Measurements from ENCODE around the gene METTL13.

METTL13 gene, protein sequence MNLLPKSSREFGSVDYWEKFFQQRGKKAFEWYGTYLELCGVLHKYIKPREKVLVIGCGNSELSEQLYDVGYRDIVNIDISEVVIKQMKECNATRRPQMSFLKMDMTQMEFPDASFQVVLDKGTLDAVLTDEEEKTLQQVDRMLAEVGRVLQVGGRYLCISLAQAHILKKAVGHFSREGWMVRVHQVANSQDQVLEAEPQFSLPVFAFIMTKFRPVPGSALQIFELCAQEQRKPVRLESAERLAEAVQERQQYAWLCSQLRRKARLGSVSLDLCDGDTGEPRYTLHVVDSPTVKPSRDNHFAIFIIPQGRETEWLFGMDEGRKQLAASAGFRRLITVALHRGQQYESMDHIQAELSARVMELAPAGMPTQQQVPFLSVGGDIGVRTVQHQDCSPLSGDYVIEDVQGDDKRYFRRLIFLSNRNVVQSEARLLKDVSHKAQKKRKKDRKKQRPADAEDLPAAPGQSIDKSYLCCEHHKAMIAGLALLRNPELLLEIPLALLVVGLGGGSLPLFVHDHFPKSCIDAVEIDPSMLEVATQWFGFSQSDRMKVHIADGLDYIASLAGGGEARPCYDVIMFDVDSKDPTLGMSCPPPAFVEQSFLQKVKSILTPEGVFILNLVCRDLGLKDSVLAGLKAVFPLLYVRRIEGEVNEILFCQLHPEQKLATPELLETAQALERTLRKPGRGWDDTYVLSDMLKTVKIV

DNA sequence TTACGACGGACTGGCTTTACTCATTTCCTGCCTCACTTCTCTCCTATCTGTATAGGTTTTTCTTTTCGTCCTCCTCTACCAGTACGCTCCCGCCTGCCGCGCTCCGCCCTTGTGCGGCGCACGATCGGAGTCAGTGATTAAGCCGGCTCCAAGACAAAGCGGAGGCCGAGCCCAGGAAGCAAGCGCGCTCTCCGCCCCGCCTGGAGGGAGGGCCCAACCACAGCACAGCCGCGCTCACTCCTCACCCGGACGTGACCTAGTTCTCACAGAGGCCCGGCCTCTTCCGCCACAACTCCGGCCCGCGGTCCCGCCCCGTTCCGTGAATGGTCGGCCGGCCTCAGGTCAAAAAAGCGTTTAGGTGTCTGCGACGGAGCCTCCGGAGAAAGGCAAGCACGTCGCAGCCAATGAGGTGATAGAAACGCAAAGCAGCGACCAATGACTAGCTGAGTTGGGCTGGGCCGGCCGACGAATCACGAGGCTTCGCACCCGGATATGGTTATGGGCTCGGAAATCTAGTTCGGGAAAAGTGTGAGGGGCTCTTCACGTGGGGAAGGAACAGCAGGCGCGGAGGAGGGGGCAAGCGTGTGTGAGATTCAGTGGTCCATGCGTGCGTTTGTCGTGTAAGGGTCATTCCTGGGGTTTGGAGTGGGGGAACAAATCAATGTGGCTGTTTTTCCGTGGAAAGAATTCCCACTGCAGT lies at the start of gene METTL13:
Gene METTL13, plus strand, starts transcription at position 485 of the 700 bp plus-strand sequence. CDS start 308 bp downstream, outside the sequence.
- peak within 1 kb of the TSS; percentile 97 for H3K27ac Mint-ChIP-seq
- DNase-seq = peak; percentile 99
- peak; percentile 98 for ATAC-seq (replicated peaks)
- H3K4me1 Mint-ChIP-seq = peaks cover 26 to 35% of the 10 kb centered on the region in 2 donors
- peak within 1 kb of the TSS; percentile 91 to 95 for H3K4me3 Mint-ChIP-seq
- peaks cover 28 to 34% of the 10 kb centered on the region in 2 donors for H3K36me3 Mint-ChIP-seq
- H3K9me3 Mint-ChIP-seq = no peaks in the 10 kb centered on the region
- H3K27me3 Mint-ChIP-seq = peaks cover 6% of the 10 kb centered on the region in 2 donors

DNA sequence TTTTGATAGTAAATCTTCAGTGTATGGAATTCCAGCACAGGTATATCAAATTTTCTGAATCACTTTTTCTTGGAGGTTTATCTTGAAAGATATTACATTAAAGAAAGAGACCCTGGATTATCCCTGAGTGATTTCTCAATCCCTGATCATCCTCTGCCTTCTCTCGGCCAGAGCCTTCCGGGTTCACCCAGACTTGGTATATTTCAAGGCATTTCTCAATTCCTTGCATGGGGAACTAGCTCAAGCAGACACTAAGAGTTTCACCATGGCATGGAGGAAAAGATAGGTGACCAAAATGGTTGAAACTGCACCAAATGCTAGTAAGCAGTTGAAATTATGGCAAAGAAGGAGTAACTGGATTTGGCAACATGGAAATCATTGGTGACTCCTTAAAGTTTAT lies 45.3 kb upstream of the METTL13 start:
- peaks cover 19 to 22% of the 10 kb centered on the region in 2 donors for H3K36me3 Mint-ChIP-seq
- H3K27ac Mint-ChIP-seq = no peak overlapping the region
- no peaks in the 10 kb centered on the region for H3K9me3 Mint-ChIP-seq
- no peak overlapping the region for H3K4me3 Mint-ChIP-seq
- no peak for ATAC-seq (replicated peaks)
- peaks cover 6 to 21% of the 10 kb centered on the region in 2 donors for H3K4me1 Mint-ChIP-seq
- DNase-seq = no peak
- H3K27me3 Mint-ChIP-seq = no peaks in the 10 kb centered on the region

DNA sequence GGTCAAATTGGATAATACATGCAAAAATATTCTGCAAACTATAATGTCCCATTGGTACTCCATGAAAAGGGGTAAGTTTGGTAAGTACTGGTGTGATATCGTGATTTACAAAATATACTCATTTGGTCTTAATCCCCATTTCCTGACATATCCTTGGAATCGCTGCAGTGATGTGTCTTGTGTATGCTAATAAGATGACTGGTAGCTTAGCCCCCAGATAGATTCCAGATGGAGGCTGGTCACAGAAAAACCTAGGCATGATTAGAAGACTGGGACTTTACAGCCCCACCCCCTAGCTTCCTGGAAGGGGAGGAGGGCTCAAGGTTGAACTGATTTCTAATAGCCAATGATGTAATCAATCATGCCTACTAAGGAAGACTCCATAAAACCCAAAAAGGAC lies 42.5 kb upstream of the METTL13 start:
- H3K27me3 Mint-ChIP-seq = no peaks in the 10 kb centered on the region
- ATAC-seq (replicated peaks) (no peak), DNase-seq (no peak)
- peaks cover 18% of the 10 kb centered on the region in 2 donors for H3K36me3 Mint-ChIP-seq
- H3K4me1 Mint-ChIP-seq = peaks cover 17 to 39% of the 10 kb centered on the region in 2 donors
- no peak overlapping the region for H3K27ac Mint-ChIP-seq
- no peak overlapping the region for H3K4me3 Mint-ChIP-seq
- H3K9me3 Mint-ChIP-seq = no peaks in the 10 kb centered on the region

DNA sequence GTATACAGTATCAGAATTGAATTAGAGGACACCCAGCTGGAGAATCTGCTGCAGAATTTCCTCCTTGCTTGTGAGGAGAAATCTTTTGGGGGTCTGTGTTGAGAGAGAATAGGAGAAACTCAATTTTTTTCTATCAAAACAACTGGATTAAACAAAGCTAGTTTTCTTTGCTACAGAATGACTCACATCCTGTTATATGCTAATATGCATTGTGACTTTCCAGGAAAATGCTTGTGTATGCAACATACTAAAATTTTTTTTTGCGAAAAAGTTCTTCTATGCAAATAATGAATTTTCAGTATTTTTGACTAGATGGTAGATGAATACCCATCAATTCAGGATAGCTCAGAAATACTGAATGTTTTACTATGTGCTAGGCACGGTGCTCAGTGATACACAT lies 41.8 kb upstream of the METTL13 start:
- peaks cover 19 to 40% of the 10 kb centered on the region in 2 donors for H3K4me1 Mint-ChIP-seq
- H3K4me3 Mint-ChIP-seq = no peak overlapping the region
- no peaks in the 10 kb centered on the region for H3K27me3 Mint-ChIP-seq
- ATAC-seq (replicated peaks) (no peak), DNase-seq (no peak)
- H3K9me3 Mint-ChIP-seq = no peaks in the 10 kb centered on the region
- peaks cover 13 to 18% of the 10 kb centered on the region in 2 donors for H3K36me3 Mint-ChIP-seq
- H3K27ac Mint-ChIP-seq = no peak overlapping the region

DNA sequence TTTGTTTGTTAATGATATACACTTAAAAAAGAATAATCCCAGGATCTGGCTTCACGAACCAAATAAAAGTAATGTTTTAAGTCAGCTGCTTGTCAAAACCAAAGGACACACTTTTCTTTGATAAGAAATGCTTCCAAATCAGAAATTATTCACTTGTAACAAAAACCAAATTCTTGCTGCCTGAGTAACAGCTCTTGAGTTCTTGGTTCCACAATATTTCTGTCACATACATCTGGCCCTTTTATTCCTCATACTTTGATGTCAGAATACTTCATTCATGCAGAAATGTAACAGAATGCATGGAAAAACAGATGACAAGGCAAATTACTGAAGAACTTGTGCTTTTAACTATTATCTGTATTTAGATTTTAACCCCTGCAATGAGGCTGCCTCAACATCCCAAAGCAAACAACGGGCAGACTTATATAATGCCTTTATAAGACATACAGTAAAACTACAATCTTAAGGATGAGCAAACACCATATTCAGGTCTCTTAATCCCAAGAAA lies 41.0 kb upstream of the METTL13 start:
- Mint-ChIP-seq H3K4me3 (no peak overlapping the region), H3K4me1 (peaks cover 19 to 40% of the 10 kb centered on the region in 2 donors), H3K36me3 (peaks cover 11 to 15% of the 10 kb centered on the region in 2 donors), H3K9me3 (no peaks in the 10 kb centered on the region), H3K27ac (no peak overlapping the region), H3K27me3 (no peaks in the 10 kb centered on the region)
- DNase-seq (no peak), ATAC-seq (replicated peaks) (no peak)

DNA sequence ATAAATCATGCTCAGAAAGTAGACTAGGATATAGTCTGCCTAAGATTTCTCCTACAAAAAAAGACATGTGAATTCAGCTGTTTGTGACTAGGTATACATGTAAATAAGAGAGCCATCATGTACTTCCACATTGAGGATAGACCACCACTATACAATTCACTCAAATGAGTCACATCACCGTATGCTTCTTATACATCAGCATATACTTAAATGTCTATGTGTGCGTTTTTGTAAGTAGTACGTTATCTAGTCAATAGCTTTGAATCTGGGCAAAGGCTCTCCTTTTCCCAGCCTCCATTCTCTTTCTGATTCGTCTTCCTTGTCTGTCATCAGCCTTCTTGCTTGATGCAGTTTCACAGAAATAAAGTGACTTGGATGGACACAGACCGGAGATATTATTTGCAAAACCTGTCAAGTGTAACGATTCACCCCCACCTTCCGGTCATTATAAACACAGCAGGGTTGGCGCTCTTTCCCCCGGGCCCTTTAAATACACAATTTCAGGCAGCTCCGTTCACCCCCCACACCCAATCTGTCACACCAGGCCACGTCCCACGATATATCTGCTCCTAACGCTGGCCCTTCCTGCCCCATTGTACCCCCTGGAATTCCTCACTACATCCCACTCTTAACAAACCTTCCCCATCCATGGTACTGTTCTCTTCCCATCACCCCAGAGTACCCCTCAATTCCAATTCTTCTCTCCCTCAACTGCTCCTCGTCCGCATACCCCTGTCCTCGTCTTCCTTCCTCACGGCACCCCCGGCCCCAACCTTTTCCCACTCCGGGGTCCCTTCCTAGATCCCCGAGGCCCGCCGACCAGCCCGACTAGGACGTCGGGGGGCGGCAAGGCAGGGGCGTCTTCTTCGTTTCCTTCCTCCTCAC lies 40.2 kb upstream of the METTL13 start:
- H3K4me1 Mint-ChIP-seq = peaks cover 19 to 40% of the 10 kb centered on the region in 2 donors
- no peaks in the 10 kb centered on the region for H3K9me3 Mint-ChIP-seq
- H3K27ac Mint-ChIP-seq = peak overlapping the region; percentile 99
- peak overlapping the region; percentile 99 for H3K4me3 Mint-ChIP-seq
- H3K27me3 Mint-ChIP-seq = no peaks in the 10 kb centered on the region
- DNase-seq = peak; percentile 19
- H3K36me3 Mint-ChIP-seq = peaks cover 8 to 9% of the 10 kb centered on the region in 2 donors
- ATAC-seq (replicated peaks) = peak; percentile 51 to 54

DNA sequence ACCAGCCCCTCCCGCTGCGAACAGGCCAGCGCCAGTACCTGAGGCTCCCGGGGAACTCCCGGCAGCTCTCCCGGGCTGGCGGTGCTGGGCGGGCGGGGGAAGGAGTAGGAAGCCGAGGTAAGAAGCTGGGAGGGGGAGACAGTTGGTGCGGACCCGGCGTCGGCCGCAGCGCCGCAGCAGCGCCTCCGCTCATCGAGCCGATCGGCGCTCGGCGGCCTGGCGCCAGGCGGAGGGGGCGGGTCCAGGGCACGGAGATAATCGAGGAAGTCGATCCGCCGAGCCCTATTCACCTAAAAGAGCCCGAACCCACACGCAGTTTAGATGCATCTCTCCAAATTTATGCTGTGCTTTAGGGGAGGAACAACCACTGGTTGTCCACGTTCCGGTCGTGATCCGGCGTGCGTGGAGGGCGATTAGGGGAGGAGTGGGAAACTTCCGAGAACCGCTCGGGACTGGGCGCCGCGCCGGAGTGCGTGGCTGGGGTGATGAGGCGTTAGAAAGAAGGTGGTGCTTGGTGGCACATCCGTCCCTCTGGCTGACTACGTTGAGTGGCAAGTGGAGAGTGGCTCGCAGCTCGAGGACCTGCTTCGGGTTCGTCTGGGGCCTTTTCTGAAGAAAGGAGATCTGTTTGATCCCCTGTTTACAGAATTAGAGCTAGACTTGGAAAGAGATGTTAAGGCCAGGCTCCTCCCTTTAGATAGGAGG lies 39.4 kb upstream of the METTL13 start, which contains the start of gene VAMP4:
Gene VAMP4, minus strand, starts transcription at position 194 of the 705 bp plus-strand sequence. CDS start 3,651 bp downstream, outside the sequence.
- Mint-ChIP-seq H3K27ac (peak within 1 kb of the TSS; percentile 99), H3K4me1 (peaks cover 19 to 40% of the 10 kb centered on the region in 2 donors), H3K9me3 (no peaks in the 10 kb centered on the region), H3K36me3 (peaks cover under 1 to 2% of the 10 kb centered on the region in 2 donors), H3K27me3 (no peaks in the 10 kb centered on the region), H3K4me3 (peak within 1 kb of the TSS; percentile 99)
- peak; percentile 94 to 96 for ATAC-seq (replicated peaks)
- DNase-seq = peak; percentile 80

DNA sequence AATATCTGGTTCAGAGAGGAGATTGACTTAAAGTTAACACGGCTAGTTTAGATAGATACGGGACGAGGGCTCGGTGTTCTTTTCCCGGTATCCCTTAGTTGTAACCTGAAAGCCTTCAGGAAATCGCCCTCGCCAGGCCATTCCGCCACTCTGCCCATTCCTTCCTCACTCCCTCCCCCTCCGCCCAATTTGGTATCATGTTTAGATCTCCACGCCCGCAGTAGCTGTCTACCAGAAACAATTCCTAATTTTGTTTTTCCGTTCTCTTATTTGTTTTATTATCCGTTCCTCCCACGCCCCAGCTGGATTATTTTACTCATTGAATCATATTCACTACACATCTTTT lies 38.9 kb upstream of the METTL13 start:
- peak in 1 of 2 donors; percentile 3 for ATAC-seq (replicated peaks)
- no peaks in the 10 kb centered on the region for H3K9me3 Mint-ChIP-seq

DNA sequence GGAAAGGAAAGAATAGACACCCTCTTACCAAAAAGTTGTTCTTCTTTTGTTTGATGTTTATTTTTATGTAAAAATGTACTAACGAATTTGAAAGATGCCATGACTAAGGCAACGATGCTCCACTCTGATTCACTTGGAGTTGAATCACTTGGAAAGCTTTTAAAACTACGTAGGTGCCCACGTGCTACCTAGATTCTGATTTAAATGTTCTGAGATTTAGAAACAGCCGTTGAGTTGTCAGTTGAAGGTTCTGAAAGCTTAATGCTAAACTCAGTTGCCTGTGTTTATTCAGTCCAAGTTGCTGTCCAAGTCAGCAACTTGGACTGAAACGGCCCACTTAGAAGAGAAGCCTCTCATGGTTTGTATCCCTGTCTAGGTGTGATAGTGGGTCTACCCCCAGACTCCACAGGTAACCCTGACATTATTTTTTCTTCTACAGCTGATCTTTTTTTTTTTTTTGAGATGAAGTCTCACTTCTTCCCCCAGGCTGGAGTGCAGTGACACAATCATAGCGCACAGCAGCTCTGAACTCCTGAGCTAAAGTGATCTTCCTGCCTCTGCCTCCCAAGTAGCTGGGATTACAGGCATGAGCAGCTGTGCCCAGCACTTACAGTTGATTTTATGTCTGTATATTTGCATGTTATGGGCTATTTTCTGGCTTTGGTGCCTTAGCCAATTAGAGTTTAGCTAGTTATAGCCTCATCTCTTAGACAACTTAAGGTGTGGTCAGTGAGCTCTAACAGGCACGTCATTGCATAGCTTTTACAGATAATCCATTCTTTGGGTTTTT lies 38.2 kb upstream of the METTL13 start:
- peaks cover 19 to 40% of the 10 kb centered on the region in 2 donors for H3K4me1 Mint-ChIP-seq
- H3K36me3 Mint-ChIP-seq = no peaks in the 10 kb centered on the region
- DNase-seq = no peak
- H3K9me3 Mint-ChIP-seq = no peaks in the 10 kb centered on the region
- peak overlapping the region; percentile 99 for H3K27ac Mint-ChIP-seq
- ATAC-seq (replicated peaks) = no peak
- H3K4me3 Mint-ChIP-seq = peak overlapping the region; percentile 99
- H3K27me3 Mint-ChIP-seq = no peaks in the 10 kb centered on the region

More for the DNA sequence above, 38.9 kb upstream of the METTL13 start:
- H3K36me3 Mint-ChIP-seq = no peaks in the 10 kb centered on the region
- peaks cover 19 to 40% of the 10 kb centered on the region in 2 donors for H3K4me1 Mint-ChIP-seq
- H3K4me3 Mint-ChIP-seq = peak overlapping the region; percentile 99
- no peaks in the 10 kb centered on the region for H3K27me3 Mint-ChIP-seq
- no peak for DNase-seq
- peak overlapping the region; percentile 99 for H3K27ac Mint-ChIP-seq

DNA sequence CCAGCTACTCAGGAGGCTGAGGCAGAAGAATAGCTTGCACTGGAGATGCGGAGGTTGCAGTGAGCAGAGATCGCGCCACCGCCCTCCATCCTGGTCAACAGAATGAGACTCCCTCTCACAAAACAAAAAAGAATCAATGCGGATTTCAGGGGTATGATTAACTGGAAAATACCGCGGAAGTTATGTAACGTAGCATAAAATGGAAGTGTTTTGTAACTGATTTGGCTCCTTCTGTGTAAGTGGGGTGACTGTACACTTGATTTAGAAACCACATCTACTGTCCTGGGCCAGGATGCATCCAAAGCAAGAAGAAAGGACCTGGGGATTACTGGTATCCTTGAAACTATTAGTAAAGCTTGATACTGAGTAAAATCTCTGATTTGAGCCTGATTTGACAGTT lies 36.5 kb upstream of the METTL13 start:
- H3K27me3 Mint-ChIP-seq = no peaks in the 10 kb centered on the region
- no peak overlapping the region for H3K4me3 Mint-ChIP-seq
- no peaks in the 10 kb centered on the region for H3K36me3 Mint-ChIP-seq
- no peak for DNase-seq
- H3K4me1 Mint-ChIP-seq = peaks cover 15 to 31% of the 10 kb centered on the region in 2 donors
- H3K27ac Mint-ChIP-seq = no peak overlapping the region
- ATAC-seq (replicated peaks) = no peak
- no peaks in the 10 kb centered on the region for H3K9me3 Mint-ChIP-seq

DNA sequence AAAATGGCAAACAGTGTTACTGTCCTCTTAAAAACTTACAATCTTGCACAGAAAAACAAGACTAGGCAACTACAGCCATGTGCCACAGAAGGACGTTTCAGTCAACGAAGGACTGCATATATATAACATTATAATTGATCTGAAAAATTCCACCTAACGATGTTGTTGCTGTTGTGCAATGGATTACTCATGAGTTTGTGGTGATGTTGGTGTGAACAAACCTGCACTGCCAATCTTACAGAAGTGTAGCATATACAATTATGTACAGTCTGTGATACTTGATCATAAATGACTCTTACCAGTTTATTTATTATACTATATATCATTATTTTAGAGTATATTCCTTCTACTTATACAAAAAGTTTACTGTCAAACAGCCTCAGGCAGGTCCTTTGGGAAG lies 32.8 kb upstream of the METTL13 start:
- Mint-ChIP-seq H3K4me1 (peaks cover 2 to 3% of the 10 kb centered on the region in 2 donors), H3K27me3 (no peaks in the 10 kb centered on the region)

DNA sequence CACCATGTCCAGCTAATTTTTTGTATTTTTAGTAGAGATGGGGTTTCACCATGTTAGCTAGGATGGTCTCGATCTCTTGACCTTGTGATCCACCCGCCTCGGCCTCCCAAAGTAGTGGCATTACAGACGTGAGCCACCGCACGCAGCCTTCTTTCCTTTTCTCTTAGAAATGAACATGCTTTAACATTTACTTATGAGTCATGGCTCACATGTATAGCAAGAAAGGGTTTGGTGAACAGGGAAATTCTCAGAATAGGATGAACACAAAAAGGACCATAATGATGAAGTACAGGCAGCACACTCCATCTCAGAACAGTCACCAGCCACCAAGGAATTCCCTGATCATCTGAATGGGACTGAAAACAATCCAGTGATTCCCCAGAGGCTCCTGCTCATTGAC lies 30.2 kb upstream of the METTL13 start:
- ATAC-seq (replicated peaks) (no peak), DNase-seq (no peak)
- H3K9me3 Mint-ChIP-seq = no peaks in the 10 kb centered on the region
- no peak overlapping the region for H3K4me3 Mint-ChIP-seq
- H3K27me3 Mint-ChIP-seq = peaks cover 12 to 22% of the 10 kb centered on the region in 2 donors
- H3K27ac Mint-ChIP-seq = no peak overlapping the region
- no peaks in the 10 kb centered on the region for H3K36me3 Mint-ChIP-seq
- H3K4me1 Mint-ChIP-seq = no peaks in the 10 kb centered on the region

More for the DNA sequence above, 32.8 kb upstream of the METTL13 start:
- Mint-ChIP-seq H3K4me3 (no peak overlapping the region), H3K36me3 (no peaks in the 10 kb centered on the region), H3K27ac (no peak overlapping the region), H3K9me3 (no peaks in the 10 kb centered on the region)
- ATAC-seq (replicated peaks) = no peak
- DNase-seq = no peak
